ENCODE data around the gene KRT74. TPM values are rescaled to one million over a fixed set of nuclear protein-coding genes. Genes with fewer than 3 reads are reported as not detected.

Gene KRT74
- total RNA-seq, 4 donors from 2014 or later = not detected

DNA sequence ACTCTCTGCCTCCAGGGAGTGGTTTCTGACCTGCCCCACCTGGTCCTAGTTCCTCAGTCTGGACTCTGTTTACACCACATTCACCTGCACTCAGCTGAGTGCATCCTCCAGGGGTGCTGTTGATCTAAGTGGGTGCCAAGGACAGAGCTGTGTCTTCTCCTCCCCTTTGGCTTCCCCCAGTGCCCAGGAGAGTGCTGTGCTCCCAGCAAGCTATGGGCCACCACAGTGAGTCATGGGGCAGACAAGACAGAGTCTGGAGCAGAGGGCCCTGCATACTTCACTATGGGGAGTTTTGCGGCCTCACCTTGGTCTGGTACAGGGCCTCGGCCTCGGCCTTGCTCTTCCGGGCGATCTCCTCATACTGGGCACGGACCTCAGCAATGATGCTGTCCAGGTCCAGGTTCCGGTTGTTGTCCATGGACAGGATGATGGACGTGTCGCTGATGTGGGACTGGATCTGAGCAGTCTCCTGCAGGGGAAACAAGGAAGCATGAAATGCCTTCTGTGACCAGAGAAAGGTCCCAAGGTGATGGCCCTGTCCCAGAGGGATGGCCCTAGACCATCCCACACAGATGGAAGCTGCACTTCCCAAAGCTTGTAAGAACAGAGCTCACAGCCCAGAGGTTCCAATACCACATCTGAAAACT is 39.9 kb upstream of the KRT74 start:
- Histone ChIP-seq H3K27me3 (peaks cover 58% of the 10 kb centered on the region), H3K9me3 (no peaks in the 10 kb centered on the region), H3K36me3 (no peaks in the 10 kb centered on the region), H3K4me3 (no peak overlapping the region), H3K27ac (no peak overlapping the region), H3K4me1 (no peaks in the 10 kb centered on the region)
- TF ChIP-seq POLR2AphosphoS5 (IDR thresholded peaks at IDR 0.05) = no peak
- TF ChIP-seq, protein P1, sequence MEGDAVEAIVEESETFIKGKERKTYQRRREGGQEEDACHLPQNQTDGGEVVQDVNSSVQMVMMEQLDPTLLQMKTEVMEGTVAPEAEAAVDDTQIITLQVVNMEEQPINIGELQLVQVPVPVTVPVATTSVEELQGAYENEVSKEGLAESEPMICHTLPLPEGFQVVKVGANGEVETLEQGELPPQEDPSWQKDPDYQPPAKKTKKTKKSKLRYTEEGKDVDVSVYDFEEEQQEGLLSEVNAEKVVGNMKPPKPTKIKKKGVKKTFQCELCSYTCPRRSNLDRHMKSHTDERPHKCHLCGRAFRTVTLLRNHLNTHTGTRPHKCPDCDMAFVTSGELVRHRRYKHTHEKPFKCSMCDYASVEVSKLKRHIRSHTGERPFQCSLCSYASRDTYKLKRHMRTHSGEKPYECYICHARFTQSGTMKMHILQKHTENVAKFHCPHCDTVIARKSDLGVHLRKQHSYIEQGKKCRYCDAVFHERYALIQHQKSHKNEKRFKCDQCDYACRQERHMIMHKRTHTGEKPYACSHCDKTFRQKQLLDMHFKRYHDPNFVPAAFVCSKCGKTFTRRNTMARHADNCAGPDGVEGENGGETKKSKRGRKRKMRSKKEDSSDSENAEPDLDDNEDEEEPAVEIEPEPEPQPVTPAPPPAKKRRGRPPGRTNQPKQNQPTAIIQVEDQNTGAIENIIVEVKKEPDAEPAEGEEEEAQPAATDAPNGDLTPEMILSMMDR (IDR thresholded peaks at IDR 0.05) = no peak
- no peak for TF ChIP-seq POLR2A (IDR thresholded peaks at IDR 0.05)
- no peak for TF ChIP-seq EP300 (IDR thresholded peaks at IDR 0.05)
- WGBS, 2 donors (ENCODE audit: low coverage in 1 of 2) = 100% methylated on average over 2 of the region's 9 CpGs; no CpG with 5 or more reads in 1 of the 2 donors
- ATAC-seq = no peak

DNA sequence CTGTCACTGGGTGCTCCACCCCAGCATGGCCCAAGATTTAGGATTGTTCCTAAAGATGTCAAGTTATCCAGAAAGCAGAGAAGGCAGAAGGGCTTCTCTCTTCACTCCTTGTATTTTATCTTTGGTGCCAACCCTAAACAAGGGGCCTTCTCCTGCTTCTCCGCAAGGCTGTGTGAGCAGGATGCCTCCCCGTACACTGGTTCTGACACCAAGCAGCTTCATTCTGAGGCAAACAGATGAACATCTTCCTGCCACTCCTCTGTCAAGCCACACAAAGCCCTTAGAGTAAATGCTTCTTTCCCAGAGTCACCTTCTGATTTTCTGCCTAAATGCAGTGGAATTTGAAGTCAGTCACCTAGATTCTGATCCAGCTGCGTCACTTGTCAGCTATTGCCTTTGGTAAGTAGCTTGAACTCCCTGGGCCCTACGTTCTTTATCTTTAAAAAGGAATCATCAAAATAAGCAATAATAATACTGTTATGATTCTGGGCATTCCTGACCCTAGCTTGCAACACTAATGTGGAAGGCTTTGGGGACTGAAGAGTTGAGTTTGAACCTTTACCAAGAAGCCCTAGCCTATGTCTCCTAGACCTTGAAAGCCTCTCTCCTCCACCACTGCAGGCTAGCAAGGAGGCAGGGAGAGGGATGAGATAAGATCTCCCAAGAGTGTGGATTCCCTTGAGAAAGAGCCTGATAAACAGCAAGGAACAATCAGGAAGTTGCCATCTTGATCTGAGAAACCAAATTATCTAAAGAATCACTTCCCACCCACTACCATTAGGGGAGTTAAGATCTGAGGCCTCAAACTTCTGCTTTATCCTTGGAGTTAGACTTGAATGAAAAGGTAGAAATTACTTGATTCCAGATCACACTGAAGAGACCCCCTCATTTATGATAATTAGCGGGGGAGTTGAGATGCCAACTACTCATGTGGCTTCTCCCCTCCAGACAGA is 39.1 kb upstream of the KRT74 start:
- peaks cover 64% of the 10 kb centered on the region for H3K27me3 ChIP-seq
- H3K27ac ChIP-seq = no peak overlapping the region
- 61 to 88% methylated on average over 3 to 4 of the region's 5 CpGs for WGBS, 2 donors (ENCODE audit: low coverage in 1 of 2)
- no peaks in the 10 kb centered on the region for H3K4me1 ChIP-seq
- H3K9me3 ChIP-seq = no peaks in the 10 kb centered on the region
- ATAC-seq = no peak
- H3K36me3 ChIP-seq = no peaks in the 10 kb centered on the region
- TF ChIP-seq EP300 (IDR thresholded peaks at IDR 0.05) = no peak
- H3K4me3 ChIP-seq = no peak overlapping the region

DNA sequence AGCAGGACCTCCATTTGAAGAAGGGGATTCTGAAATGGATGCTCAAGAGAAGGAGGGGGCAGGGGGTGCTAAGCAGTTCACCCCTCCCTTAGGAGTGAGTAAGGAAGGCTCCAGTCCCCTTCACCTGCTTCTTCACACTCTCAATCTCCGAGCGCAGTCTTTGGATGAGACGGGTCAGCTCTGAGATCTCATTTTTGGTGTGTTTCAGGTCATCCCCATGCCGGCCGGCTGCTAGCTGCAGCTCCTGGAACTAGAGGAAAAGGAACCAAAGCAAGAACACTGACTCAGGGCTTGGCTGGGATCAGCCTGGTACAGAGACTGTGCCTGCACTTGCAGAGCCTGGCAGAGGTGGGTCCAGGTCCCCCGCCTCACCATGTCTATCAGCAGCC is 37.4 kb upstream of the KRT74 start:
- no peak for ATAC-seq
- Histone ChIP-seq H3K4me1 (no peaks in the 10 kb centered on the region), H3K27me3 (peaks cover 63% of the 10 kb centered on the region), H3K36me3 (no peaks in the 10 kb centered on the region), H3K9me3 (no peaks in the 10 kb centered on the region), H3K27ac (no peak overlapping the region), H3K4me3 (no peak overlapping the region)
- TF ChIP-seq POLR2A (IDR thresholded peaks at IDR 0.05) (no peak), POLR2AphosphoS5 (IDR thresholded peaks at IDR 0.05) (no peak), EP300 (IDR thresholded peaks at IDR 0.05) (no peak)
- TF ChIP-seq, protein P1 (IDR thresholded peaks at IDR 0.05) = no peak
- 93 to 100% methylated on average over 1 to 6 of the region's 6 CpGs for WGBS, 2 donors (ENCODE audit: low coverage in 1 of 2)

DNA sequence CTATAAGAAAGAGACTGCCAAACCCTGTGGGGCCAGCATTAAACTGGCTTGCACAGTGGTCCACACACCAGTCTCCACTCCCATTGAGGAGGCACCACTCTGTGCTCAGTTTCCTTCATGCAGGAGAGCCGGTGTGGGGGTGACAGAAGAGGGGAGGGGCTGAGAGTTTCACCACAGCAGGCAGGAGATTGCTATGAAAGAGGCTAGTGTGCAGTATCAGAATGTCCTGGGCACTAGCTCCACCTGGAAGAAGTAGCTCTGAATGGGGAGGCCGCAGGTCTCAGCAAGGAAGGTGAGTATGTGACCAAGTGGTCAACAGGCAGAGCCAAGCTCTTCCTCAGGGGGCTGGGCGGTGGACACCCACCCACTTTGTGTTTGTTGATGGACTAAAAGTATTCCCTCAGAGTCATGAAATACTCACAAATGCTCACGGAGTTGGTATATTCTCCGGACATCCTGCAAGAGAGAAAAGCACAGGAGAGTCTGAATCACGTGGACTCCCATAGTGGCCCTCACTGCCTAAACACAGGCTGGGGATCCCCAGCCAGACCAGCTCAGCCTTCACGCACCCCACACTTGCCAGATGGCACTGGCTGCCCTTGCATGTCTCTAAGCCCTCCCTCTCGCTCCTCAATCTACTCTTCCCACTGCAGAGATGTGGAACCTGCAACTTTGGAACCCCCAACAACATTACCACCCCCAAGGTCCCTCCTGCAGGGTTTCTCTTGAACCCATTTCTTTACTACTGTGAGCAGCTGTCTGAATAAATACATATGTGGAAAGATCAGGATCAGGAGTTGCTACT is 35.4 kb upstream of the KRT74 start:
- no peak for ATAC-seq
- WGBS, 2 donors (ENCODE audit: low coverage in 1 of 2) = 60 to 72% methylated on average over 2 to 6 of the region's 8 CpGs
- no peak overlapping the region for H3K27ac ChIP-seq
- H3K4me1 ChIP-seq = no peaks in the 10 kb centered on the region
- no peak overlapping the region for H3K4me3 ChIP-seq
- no peak for TF ChIP-seq EP300 (IDR thresholded peaks at IDR 0.05)
- TF ChIP-seq POLR2A (IDR thresholded peaks at IDR 0.05) = no peak
- TF ChIP-seq, protein P1 (IDR thresholded peaks at IDR 0.05) = no peak
- TF ChIP-seq POLR2AphosphoS5 (IDR thresholded peaks at IDR 0.05) = no peak
- no peaks in the 10 kb centered on the region for H3K9me3 ChIP-seq
- H3K27me3 ChIP-seq = peaks cover 53% of the 10 kb centered on the region
- no peaks in the 10 kb centered on the region for H3K36me3 ChIP-seq

DNA sequence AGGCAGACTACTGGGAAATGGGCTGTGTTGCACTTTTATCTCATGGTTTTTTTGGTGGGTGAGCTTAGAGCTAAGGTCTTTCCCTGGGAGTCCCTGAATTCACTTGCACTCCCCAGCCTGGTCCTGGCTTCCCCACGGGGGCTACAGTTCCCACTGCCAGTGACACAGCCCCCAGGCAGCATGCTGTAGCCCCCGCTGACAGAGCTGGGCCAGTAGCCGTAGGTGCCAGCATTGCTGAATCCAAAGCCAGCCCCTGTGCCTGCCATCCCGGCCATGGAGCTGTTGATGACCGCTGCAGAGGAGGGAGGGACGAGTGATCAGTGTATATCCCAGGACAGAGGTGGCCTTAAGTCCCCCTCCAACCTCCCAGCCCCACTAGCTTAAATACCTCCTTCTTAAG is 34.5 kb upstream of the KRT74 start:
- no peak overlapping the region for H3K27ac ChIP-seq
- WGBS, 2 donors (ENCODE audit: low coverage in 1 of 2) = no CpG with 5 or more reads among the region's 6 CpGs
- no peak overlapping the region for H3K4me3 ChIP-seq
- no peaks in the 10 kb centered on the region for H3K9me3 ChIP-seq
- H3K36me3 ChIP-seq = no peaks in the 10 kb centered on the region
- ATAC-seq = no peak
- peaks cover 47% of the 10 kb centered on the region for H3K27me3 ChIP-seq
- no peaks in the 10 kb centered on the region for H3K4me1 ChIP-seq
- TF ChIP-seq POLR2A (IDR thresholded peaks at IDR 0.05) (no peak), EP300 (IDR thresholded peaks at IDR 0.05) (no peak), POLR2AphosphoS5 (IDR thresholded peaks at IDR 0.05) (no peak)
- TF ChIP-seq, protein P1 (IDR thresholded peaks at IDR 0.05) = no peak

All from gastroesophageal sphincter (tissue), 4 donors.